Parathyroid adenoma (tissue), 2 donors: Measurements from ENCODE around the gene USP31.

Experiments used
- H2AFZ ChIP-seq: fragments of 300-600 bp; sonication (generic); one replicate; pipeline ENCODE4 v1.7.0; 2017; ENCODE audit warnings: antibody characterized with exemption, mild to moderate bottlenecking
- H3K27ac ChIP-seq: fragments of 300-600 bp; sonication (generic); one replicate; pipeline ENCODE4 v1.7.0; 2017
- H3K27me3 ChIP-seq: fragments of 300-600 bp; sonication (generic); one replicate; pipeline ENCODE4 v1.7.0; 2017; ENCODE audit warnings: low read length; ENCODE audit not compliant: control insufficient read depth, insufficient read depth
- H3K36me3 ChIP-seq: fragments of 300-600 bp; sonication (generic); one replicate; pipeline ENCODE4 v1.7.0; 2017; ENCODE audit warnings: low read length; ENCODE audit not compliant: control insufficient read depth, insufficient read depth
- H3K4me1 ChIP-seq: fragments of 300-600 bp; sonication (generic); one replicate; pipeline ENCODE4 v1.7.0; 2017; ENCODE audit warnings: control low read depth
- H3K4me2 ChIP-seq: fragments of 300-600 bp; sonication (generic); one replicate; pipeline ENCODE4 v1.7.0; 2017; ENCODE audit warnings: low read length
- H3K4me3 ChIP-seq: fragments of 300-600 bp; sonication (generic); one replicate; pipeline ENCODE4 v1.7.0; 2017; ENCODE audit warnings: low read depth, low read length
- H3K79me2 ChIP-seq: fragments of 300-600 bp; sonication (generic); one replicate; pipeline ENCODE4 v1.7.0; 2017; ENCODE audit warnings: control low read depth
- H3K9ac ChIP-seq: fragments of 300-600 bp; sonication (generic); one replicate; pipeline ENCODE4 v1.7.0; 2017; ENCODE audit warnings: mild to moderate bottlenecking
- H3K9me3 ChIP-seq: fragments of 300-600 bp; sonication (generic); one replicate; pipeline ENCODE4 v1.7.0; 2017; ENCODE audit warnings: low read length; ENCODE audit not compliant: control insufficient read depth
- CTCF ChIP-seq: fragments of 300-600 bp; sonication (generic); IDR thresholded peaks from one replicate; pipeline ENCODE4 v1.7.0; 2017; ENCODE audit warnings: antibody characterized with exemption, mild to moderate bottlenecking
- donor health status: primary hyperparathyroidism.

USP31 gene

DNA sequence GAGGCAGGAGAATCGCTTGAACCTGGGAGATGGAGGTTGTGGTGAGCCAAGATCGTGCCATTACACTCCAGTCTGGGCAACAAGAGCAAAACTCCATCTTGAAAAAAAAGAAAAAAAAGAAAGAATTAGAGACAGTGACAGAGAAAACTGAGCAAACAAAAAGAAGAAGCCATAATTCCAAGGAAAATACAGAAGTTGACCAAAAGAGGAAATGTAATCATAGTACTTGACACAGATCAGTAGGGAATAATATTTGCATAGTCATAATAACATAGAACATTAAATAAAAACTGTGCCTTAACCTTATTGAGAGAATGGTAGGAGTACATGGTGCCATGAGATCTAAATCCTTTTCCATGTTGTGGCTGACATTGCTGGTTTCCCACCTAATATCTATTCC, 14.7 kb upstream of the USP31 start:
- Histone ChIP-seq H2AFZ (no peak overlapping the region), H3K9ac (no peak overlapping the region), H3K79me2 (no peaks in the 10 kb centered on the region), H3K9me3 (no peaks in the 10 kb centered on the region), H3K27ac (no peak overlapping the region), H3K36me3 (no peaks in the 10 kb centered on the region), H3K4me1 (peaks cover 10% of the 10 kb centered on the region), H3K4me3 (no peak overlapping the region), H3K4me2 (no peak overlapping the region), H3K27me3 (no peaks in the 10 kb centered on the region)
- TF ChIP-seq CTCF: no peak

- H3K27ac ChIP-seq: peak overlapping the region; percentile 66
- H2AFZ ChIP-seq: peak overlapping the region; percentile 35
- H3K9me3 ChIP-seq: no peaks in the 10 kb centered on the region
- H3K4me3 ChIP-seq: no peak overlapping the region
- H3K79me2 ChIP-seq: no peaks in the 10 kb centered on the region
- peak overlapping the region; percentile 0 for H3K4me2 ChIP-seq
- H3K4me1 ChIP-seq: peaks cover 12% of the 10 kb centered on the region
- no peak for TF ChIP-seq CTCF
- no peaks in the 10 kb centered on the region for H3K27me3 ChIP-seq
- H3K9ac ChIP-seq: no peak overlapping the region
- H3K36me3 ChIP-seq: no peaks in the 10 kb centered on the region
These were observed 11.3 kb upstream of the USP31 start for GRCh38 chr16:23160574-23160973.

DNA sequence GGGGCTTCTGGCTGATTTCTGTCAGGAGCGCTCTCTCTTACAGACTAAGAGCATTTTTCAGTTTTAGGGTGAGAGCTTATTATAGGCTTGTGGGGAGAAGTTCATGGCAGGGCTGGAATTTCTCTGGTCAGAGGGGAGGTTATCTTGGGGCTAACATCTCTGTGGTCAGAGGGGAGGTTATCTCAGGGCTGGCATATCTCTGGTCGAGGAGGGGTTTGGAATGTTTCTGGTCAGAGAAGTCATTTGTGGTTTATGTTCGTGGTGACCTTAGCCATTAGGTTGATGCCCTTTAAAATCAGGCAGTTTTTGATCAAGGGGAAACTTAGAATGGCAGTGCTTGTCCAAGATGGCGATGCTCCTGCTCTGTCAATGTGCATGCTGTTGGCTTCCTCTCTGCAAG, 10.8 kb upstream of the USP31 start:
- Histone ChIP-seq H3K27me3 (no peaks in the 10 kb centered on the region), H3K4me2 (peak overlapping the region; percentile 0), H3K4me1 (peaks cover 17% of the 10 kb centered on the region), H3K9ac (no peak overlapping the region), H2AFZ (peak overlapping the region; percentile 35), H3K36me3 (no peaks in the 10 kb centered on the region), H3K9me3 (no peaks in the 10 kb centered on the region), H3K27ac (peak overlapping the region; percentile 66), H3K79me2 (no peaks in the 10 kb centered on the region), H3K4me3 (no peak overlapping the region)
- no peak for TF ChIP-seq CTCF

- Histone ChIP-seq H3K27ac (no peak overlapping the region), H3K36me3 (no peaks in the 10 kb centered on the region), H3K27me3 (no peaks in the 10 kb centered on the region), H2AFZ (no peak overlapping the region), H3K4me1 (peaks cover 27% of the 10 kb centered on the region), H3K9me3 (no peaks in the 10 kb centered on the region), H3K4me3 (no peak overlapping the region), H3K79me2 (no peaks in the 10 kb centered on the region), H3K4me2 (no peak overlapping the region), H3K9ac (no peak overlapping the region)
- TF ChIP-seq CTCF: no peak
These were observed 8.9 kb upstream of the USP31 start for GRCh38 chr16:23158114-23158513.

DNA sequence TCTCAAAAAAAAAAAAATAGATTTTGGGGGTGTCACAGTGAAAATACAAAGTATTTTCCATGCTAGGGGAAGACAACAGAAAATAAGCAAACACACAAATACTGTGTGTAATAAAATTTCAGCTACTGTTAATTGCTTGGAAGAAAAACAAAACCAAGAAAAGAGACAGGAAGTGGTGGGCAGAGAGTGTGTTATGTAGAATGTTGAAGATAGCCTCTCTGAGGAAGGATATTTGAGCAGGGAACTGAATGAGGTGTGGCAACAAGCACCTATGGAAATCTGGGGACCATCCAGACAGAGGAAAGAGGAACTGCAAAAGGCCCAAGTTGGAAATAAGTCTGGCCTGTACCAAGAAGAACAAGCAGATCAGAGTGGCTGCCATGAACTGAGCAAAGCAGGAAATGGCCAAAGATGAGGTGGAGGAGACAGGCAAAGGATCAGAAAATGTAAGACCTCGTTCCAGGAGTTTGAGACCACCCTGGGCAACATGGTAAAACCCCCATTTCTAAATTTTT, 7.8 kb upstream of the USP31 start:
- Histone ChIP-seq H3K4me2 (no peak overlapping the region), H3K4me3 (no peak overlapping the region), H3K27ac (no peak overlapping the region), H3K4me1 (peaks cover 27% of the 10 kb centered on the region), H3K27me3 (no peaks in the 10 kb centered on the region), H3K36me3 (no peaks in the 10 kb centered on the region), H3K79me2 (no peaks in the 10 kb centered on the region), H2AFZ (no peak overlapping the region), H3K9me3 (no peaks in the 10 kb centered on the region), H3K9ac (no peak overlapping the region)
- TF ChIP-seq CTCF: no peak
